BJ (cell line): ENCODE data around the gene FAM237A. TPM values are rescaled to one million over a fixed set of nuclear protein-coding genes. Genes with fewer than 3 reads are reported as not detected.

Experiments
- CTCF ChIA-PET: fragments of 350-600 bp; formaldehyde crosslinking; extraction: SDS; loops from one replicate; lab custom pipeline; 2021; ENCODE audit warnings: antibody characterized with exemption, inconsistent platforms; lab: Yijun Ruan, JAX
- POLR2A ChIA-PET: fragments of 300-600 bp; sonication (Branson Sonifier 250); formaldehyde crosslinking; extraction: SDS; loops from one replicate; lab custom pipeline; 2021; ENCODE audit warnings: antibody characterized with exemption; lab: Charles Lee
- DNase-seq: peaks from one replicate; pipeline ENCODE4 v3.0.0-alpha.2; 2011; ENCODE audit warnings: low read depth
- H3K27me3 ChIP-seq: 2 replicates; pipeline ENCODE4 v1.6.0; 2011; ENCODE audit warnings: low read length; ENCODE audit not compliant: control insufficient read depth, insufficient read depth
- H3K36me3 ChIP-seq: 2 replicates; pipeline ENCODE4 v1.5.1; 2011; ENCODE audit warnings: low read length; ENCODE audit not compliant: control insufficient read depth, insufficient read depth
- H3K4me3 ChIP-seq: 2 replicates; pipeline ENCODE4 v1.5.1; 2011; ENCODE audit warnings: low read depth, mild to moderate bottlenecking, control low read depth, low read length
- CTCF ChIP-seq: IDR thresholded peaks from 2 replicates; pipeline ENCODE4 v1.5.1; 2011; ENCODE audit warnings: low read depth, mild to moderate bottlenecking, control low read depth, inconsistent platforms, low read length, moderate library complexity; ENCODE audit not compliant: insufficient read depth
- polyA plus RNA-seq: library from polyadenylated mRNA; depleted of rRNA; stranded (reverse); fragments of >200 nt; gene quantifications from 2 replicates; pipeline ENCODE4 v1.2.3, GENCODE V29; 2011

Gene FAM237A
- polyA plus RNA-seq, 1 experiment, result not detected

GRCh38 chr2:206683546-206683945, 41.3 kb downstream of the FAM237A start:
- DNase-seq, result no peak
- no peak overlapping the region for H3K4me3 ChIP-seq
- ChIA-PET CTCF (no interaction called here), POLR2A (no interaction called here)
- no peaks in the 10 kb centered on the region for H3K27me3 ChIP-seq
- no peak for TF ChIP-seq CTCF
- H3K36me3 ChIP-seq, result no peaks in the 10 kb centered on the region

- Histone ChIP-seq H3K36me3 (no peaks in the 10 kb centered on the region), H3K27me3 (no peaks in the 10 kb centered on the region), H3K4me3 (no peak overlapping the region)
- POLR2A ChIA-PET, result no interaction called here
- no peak for DNase-seq
- CTCF ChIA-PET, result interaction anchor here (0.6 kb wide), 1 partner anchor 27 kb away, joined by 3 read pairs; no protein-coding TSS in a partner anchor
- no peak for TF ChIP-seq CTCF
Observed at GRCh38 chr2:206688453-206688852, 46.2 kb downstream of the FAM237A start.

- no peaks in the 10 kb centered on the region for H3K36me3 ChIP-seq
- ChIA-PET CTCF (interaction anchor here (1.1 kb wide), 1 partner anchor 93 kb away, joined by 3 read pairs; no protein-coding TSS in a partner anchor), POLR2A (no interaction called here)
- no peaks in the 10 kb centered on the region for H3K27me3 ChIP-seq
- H3K4me3 ChIP-seq, result no peak overlapping the region
- DNase-seq, result no peak
- no peak for TF ChIP-seq CTCF
Observed at GRCh38 chr2:206688990-206689389, 46.7 kb downstream of the FAM237A start.

- no peak overlapping the region for H3K4me3 ChIP-seq
- no peak for DNase-seq
- H3K27me3 ChIP-seq, result peaks cover 2% of the 10 kb centered on the region; the same call in 1 of the 2 replicates
- H3K36me3 ChIP-seq, result no peaks in the 10 kb centered on the region
- TF ChIP-seq CTCF, result no peak
- POLR2A ChIA-PET, result no interaction called here
- CTCF ChIA-PET, result no interaction called here
Observed at GRCh38 chr2:206692971-206693370, 50.7 kb downstream of the FAM237A start.

- ChIA-PET POLR2A (no interaction called here), CTCF (interaction anchor here (1.2 to 1.5 kb wide), 3 partner anchors 11 to 289 kb away, joined by 3 to 7 read pairs (median 3); no protein-coding TSS in a partner anchor)
- no peak overlapping the region for H3K4me3 ChIP-seq
Observed at GRCh38 chr2:206693399-206694137, 51.3 kb downstream of the FAM237A start.

More at GRCh38 chr2:206693399-206694137, 51.3 kb downstream of the FAM237A start:
- Histone ChIP-seq H3K36me3 (no peaks in the 10 kb centered on the region), H3K27me3 (peaks cover 2% of the 10 kb centered on the region; the same call in 1 of the 2 replicates)
- TF ChIP-seq CTCF, result peak; percentile 59
- peak; percentile 7 for DNase-seq
